ENCODE data around the gene VAV3.
A peak's percentile ranks its signal among the peaks of the same experiment; 100 is the strongest.

Gene VAV3

GRCh38 chr1:107966550-107966949 is 1.6 kb upstream of the VAV3 start:
- DNase-seq: no peak

GRCh38 chr1:107964336-107965109 is 457 bp downstream of the VAV3 start:
- DNase-seq: peak; percentile 26

- DNase-seq: peak; percentile 46
These were observed 1.2 kb downstream of the VAV3 start for GRCh38 chr1:107963601-107964335.

GRCh38 chr1:107963008-107963407 is 2.0 kb downstream of the VAV3 start:
- no peak for DNase-seq

GRCh38 chr1:107954719-107955415 is 10.1 kb downstream of the VAV3 start:
- no peak for DNase-seq

- no peak for DNase-seq
These were observed 10.9 kb downstream of the VAV3 start for GRCh38 chr1:107954126-107954525.

- DNase-seq: no peak
These were observed 11.4 kb downstream of the VAV3 start for GRCh38 chr1:107953556-107953955.

- no peak for DNase-seq
These were observed 12.0 kb downstream of the VAV3 start for GRCh38 chr1:107952989-107953388.

- no peak for DNase-seq
These were observed 14.5 kb downstream of the VAV3 start for GRCh38 chr1:107950464-107950863.

GRCh38 chr1:107949467-107950253 is 15.3 kb downstream of the VAV3 start:
- no peak for DNase-seq

GRCh38 chr1:107946794-107947193 is 18.2 kb downstream of the VAV3 start:
- no peak for DNase-seq

GRCh38 chr1:107943694-107944093 is 21.3 kb downstream of the VAV3 start:
- DNase-seq: no peak

GRCh38 chr1:107942814-107943213 is 22.2 kb downstream of the VAV3 start:
- no peak for DNase-seq

GRCh38 chr1:107941531-107941930 is 23.4 kb downstream of the VAV3 start:
- DNase-seq: no peak

- no peak for DNase-seq
These were observed 23.9 kb downstream of the VAV3 start for GRCh38 chr1:107941123-107941522.

GRCh38 chr1:107940701-107941100 is 24.3 kb downstream of the VAV3 start:
- DNase-seq: no peak

- DNase-seq: no peak
These were observed 24.9 kb downstream of the VAV3 start for GRCh38 chr1:107940017-107940577.

- DNase-seq: no peak
These were observed 25.7 kb downstream of the VAV3 start for GRCh38 chr1:107939256-107939655.

GRCh38 chr1:107936498-107937481 is 28.2 kb downstream of the VAV3 start:
- peak; percentile 25 for DNase-seq

- peak; percentile 26 for DNase-seq
These were observed 29.4 kb downstream of the VAV3 start for GRCh38 chr1:107935396-107936064.

GRCh38 chr1:107934578-107934977 is 30.4 kb downstream of the VAV3 start:
- DNase-seq: no peak
